Left lung (tissue), 10 donors: Measurements from ENCODE around the gene ARHGEF17. TPM values are rescaled to one million over a fixed set of nuclear protein-coding genes. Genes with fewer than 3 reads are reported as not detected.

Experiments
- ATAC-seq: fragments of 200-7000 bp; cut with Tn5 transposase; one replicate; pipeline ENCODE4 v1.9.1; 2020; ENCODE audit warnings: moderate library complexity
- DNase-seq, 4 donors: peaks; one replicate each; pipeline ENCODE4 v3.0.0-alpha.2; 2013 to 2020
- H3K27ac ChIP-seq, 2 donors: fragments of 200-600 bp; sonication (generic) in 1 of 2; one replicate each; pipeline versions ENCODE4 v1.5.0 to v1.8.0; 2020 to 2021
- H3K27me3 ChIP-seq, 2 donors: fragments of 200-600 bp; sonication (generic) in 1 of 2; one replicate each; pipeline versions ENCODE4 v1.5.0 to v1.8.0; 2020 to 2021
- H3K36me3 ChIP-seq, 2 donors: fragments of 200-600 bp; sonication (generic) in 1 of 2; one replicate each; pipeline versions ENCODE4 v1.5.0 to v1.8.0; 2020 to 2021
- H3K4me1 ChIP-seq, 2 donors: fragments of 200-600 bp; one replicate each; pipeline ENCODE4 v1.8.0; 2021
- H3K4me3 ChIP-seq, 2 donors: fragments of 200-600 bp; sonication (generic) in 1 of 2; one replicate each; pipeline versions ENCODE4 v1.5.0 to v1.8.0; 2020 to 2021; ENCODE audit warnings: mild to moderate bottlenecking in 1 of 2
- H3K9me3 ChIP-seq, 2 donors: fragments of 200-600 bp; sonication (generic) in 1 of 2; one replicate each; pipeline versions ENCODE4 v1.5.0 to v1.8.0; 2020 to 2021
- CTCF ChIP-seq, 2 donors: fragments of 200-600 bp; sonication (generic) in 1 of 2; IDR thresholded peaks; one replicate each; pipeline versions ENCODE4 v1.5.0 to v1.8.0; 2021; ENCODE audit warnings: antibody characterized with exemption in 2 of 2
- intact Hi-C, 2 donors: fragments of 100-400 bp; cut with DNase I; formaldehyde crosslinking; loops; one replicate each; pipeline versions ENCODE4 v1.11.2 to v1.14.2; 2022
- polyA plus RNA-seq, 6 donors: library from polyadenylated mRNA; unstranded; fragments of 120-200 nt; gene quantifications; one replicate each; pipeline ENCODE4 v1.2.1, GENCODE V29; 2013; ENCODE audit not compliant: insufficient read length in 6 of 6
- total RNA-seq, 2 donors: library from RNA; stranded (reverse); fragmentation: NEBNext Ultra II Directional; extraction: Animal tissue kit (Norgen Biotek cat#: 25700); gene quantifications; one replicate each; pipeline ENCODE4 v1.2.1, GENCODE V29; 2021
- donor health status: DM: no; HTN: yes; CAD: no.
- donor health status: DM: no; HTN: no; CAD: no.

The ARHGEF17 gene
- total and polyA plus RNA-seq, 8 donors, result 56.3 to 95.8 (median 82.8) TPM

DNA sequence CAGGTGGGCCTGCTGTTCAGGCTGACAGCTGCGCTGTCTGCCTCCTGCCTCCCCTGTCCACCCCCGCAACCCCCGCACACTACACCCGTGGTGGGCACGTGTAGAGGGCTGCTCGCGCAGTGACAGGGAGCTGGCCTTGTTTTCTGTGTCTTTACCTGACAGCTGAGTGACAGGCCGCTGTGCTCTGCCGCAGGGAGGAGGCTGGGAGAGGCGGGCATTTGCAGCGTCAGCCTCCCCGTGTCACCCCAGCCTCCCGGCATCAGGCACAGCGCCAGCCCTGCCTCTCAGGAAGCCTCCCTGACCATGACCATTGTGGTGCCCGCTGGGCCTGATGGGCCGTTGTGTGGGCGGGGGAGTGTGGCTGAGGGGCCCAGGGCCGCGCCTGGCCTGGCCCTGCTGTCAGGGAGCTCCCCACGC lies 36.1 kb downstream of the ARHGEF17 start:
- Histone ChIP-seq H3K4me3 (no peak overlapping the region), H3K27ac (no peak overlapping the region), H3K36me3 (peaks cover 0 to 19% of the 10 kb centered on the region in 2 donors), H3K4me1 (peaks cover 0 to 10% of the 10 kb centered on the region in 2 donors), H3K9me3 (no peaks in the 10 kb centered on the region), H3K27me3 (no peaks in the 10 kb centered on the region)
- TF ChIP-seq CTCF (IDR thresholded peaks at IDR 0.05), result no peak
- DNase-seq (peak in 1 of 4 donors; percentile 67), ATAC-seq (no peak)
- intact Hi-C loops, result loop anchor here in 1 of 2 donors (5.0 kb wide), 1 partner anchor 37 kb away; the partner anchor contains the start of gene ARHGEF17

- H3K4me1 ChIP-seq, result peaks cover 0 to 14% of the 10 kb centered on the region in 2 donors
- intact Hi-C loops, result no loop called here
- H3K9me3 ChIP-seq, result no peaks in the 10 kb centered on the region
- no peak overlapping the region for H3K4me3 ChIP-seq
- DNase-seq (no peak), ATAC-seq (no peak)
- peaks cover 0 to 19% of the 10 kb centered on the region in 2 donors for H3K36me3 ChIP-seq
- H3K27me3 ChIP-seq, result no peaks in the 10 kb centered on the region
- no peak overlapping the region for H3K27ac ChIP-seq
- no peak for TF ChIP-seq CTCF (IDR thresholded peaks at IDR 0.05)
Measured at GRCh38 chr11:73345481-73346160, 37.5 kb downstream of the ARHGEF17 start.

- ATAC-seq (no peak), DNase-seq (no peak)
- Histone ChIP-seq H3K4me3 (no peak overlapping the region), H3K36me3 (peaks cover 0 to 19% of the 10 kb centered on the region in 2 donors), H3K9me3 (no peaks in the 10 kb centered on the region), H3K27ac (no peak overlapping the region), H3K4me1 (peaks cover 0 to 22% of the 10 kb centered on the region in 2 donors), H3K27me3 (no peaks in the 10 kb centered on the region)
- TF ChIP-seq CTCF (IDR thresholded peaks at IDR 0.05), result no peak
- intact Hi-C loops, result no loop called here
Measured at GRCh38 chr11:73346186-73346935, 38.3 kb downstream of the ARHGEF17 start.

- ATAC-seq, result no peak
- intact Hi-C loops, result no loop called here
- no peak overlapping the region for H3K27ac ChIP-seq
- TF ChIP-seq CTCF (IDR thresholded peaks at IDR 0.05), result no peak
- DNase-seq, result no peak
- no peak overlapping the region for H3K4me3 ChIP-seq
- peaks cover 0 to 24% of the 10 kb centered on the region in 2 donors for H3K4me1 ChIP-seq
- peaks cover 0 to 19% of the 10 kb centered on the region in 2 donors for H3K36me3 ChIP-seq
- no peaks in the 10 kb centered on the region for H3K27me3 ChIP-seq
- no peaks in the 10 kb centered on the region for H3K9me3 ChIP-seq
Measured at GRCh38 chr11:73347067-73347466, 39.0 kb downstream of the ARHGEF17 start.

DNA sequence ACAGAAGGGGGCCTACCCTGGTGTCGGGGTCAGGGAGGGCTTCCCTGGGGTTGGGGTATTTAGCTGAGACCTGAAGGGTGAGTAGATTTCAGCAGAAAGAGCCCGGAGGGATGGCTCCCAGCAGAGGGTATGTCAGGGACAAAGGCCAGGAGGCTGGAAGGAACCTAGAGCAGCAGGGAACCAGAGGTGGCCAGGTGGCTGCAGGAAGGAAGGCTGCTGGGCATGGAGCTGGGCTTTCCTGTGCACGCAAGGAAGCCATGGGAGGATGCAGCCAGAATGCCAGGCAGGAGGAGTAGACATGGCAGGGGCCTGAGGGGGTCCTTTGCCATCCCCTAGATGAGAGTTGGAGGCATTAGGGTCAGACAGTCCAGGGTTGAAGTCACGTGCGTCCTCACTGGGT lies 40.8 kb downstream of the ARHGEF17 start:
- Histone ChIP-seq H3K4me1 (peaks cover 0 to 15% of the 10 kb centered on the region in 2 donors), H3K36me3 (peaks cover 0 to 19% of the 10 kb centered on the region in 2 donors), H3K9me3 (no peaks in the 10 kb centered on the region), H3K27ac (no peak overlapping the region), H3K27me3 (no peaks in the 10 kb centered on the region), H3K4me3 (no peak overlapping the region)
- ATAC-seq (no peak), DNase-seq (peak in 1 of 4 donors; percentile 33)
- no peak for TF ChIP-seq CTCF (IDR thresholded peaks at IDR 0.05)
- intact Hi-C loops, result no loop called here
